Measurements from ENCODE around the gene SPR. TPM values are rescaled to one million over a fixed set of nuclear protein-coding genes. Genes with fewer than 3 reads are reported as not detected.

The SPR gene
- total RNA-seq, 2 experiments from 2014 or later = 1.3 to 3.1 TPM

- ATAC-seq = no peak
- H3K4me1 Mint-ChIP-seq = peaks cover 16% of the 10 kb centered on the region
- CTCF ChIA-PET = interaction anchor here (1.4 to 4.5 kb wide), 2 partner anchors 39 to 41 kb away, joined by 3 to 24 read pairs; no protein-coding TSS in a partner anchor
- peaks cover 13% of the 10 kb centered on the region for H3K27me3 Mint-ChIP-seq
- no peaks in the 10 kb centered on the region for H3K9me3 Mint-ChIP-seq (ENCODE audit: low read depth)
- no peak for DNase-seq
- H3K4me3 Mint-ChIP-seq = no peak overlapping the region
- H3K27ac Mint-ChIP-seq = no peak overlapping the region
- H3K36me3 Mint-ChIP-seq = no peaks in the 10 kb centered on the region
Observed at GRCh38 chr2:72932805-72933204, 45.6 kb downstream of the SPR start.

DNA sequence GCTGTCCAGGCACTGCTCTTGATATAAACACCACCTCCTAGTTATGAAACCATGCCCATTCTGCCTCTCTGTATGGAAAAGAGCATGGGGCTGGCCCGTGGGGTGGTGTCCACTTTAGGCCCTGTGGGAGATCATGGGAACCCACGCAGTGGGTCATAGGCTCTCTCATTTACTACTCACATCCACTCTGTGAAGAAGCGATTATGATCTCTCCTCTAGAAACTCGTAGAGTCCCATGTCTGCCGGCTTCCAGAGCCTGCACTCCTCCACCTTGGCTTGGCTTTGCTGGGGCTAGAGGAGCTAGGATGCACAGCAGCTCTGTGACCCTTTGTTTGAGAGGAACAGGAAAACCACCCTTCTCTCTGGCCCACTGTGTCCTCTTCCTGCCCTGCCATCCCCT is 46.0 kb downstream of the SPR start:
- Mint-ChIP-seq H3K4me3 (no peak overlapping the region), H3K27me3 (peaks cover 13% of the 10 kb centered on the region), H3K36me3 (no peaks in the 10 kb centered on the region), H3K4me1 (peaks cover 16% of the 10 kb centered on the region), H3K27ac (no peak overlapping the region), H3K9me3 (ENCODE audit: low read depth) (no peaks in the 10 kb centered on the region)
- CTCF ChIA-PET = interaction anchor here (1.4 to 4.5 kb wide), 3 partner anchors 39 to 41 kb away, joined by 3 to 24 read pairs (median 10); no protein-coding TSS in a partner anchor
- ATAC-seq = no peak
- DNase-seq = no peak

- Mint-ChIP-seq H3K27me3 (peaks cover 13% of the 10 kb centered on the region), H3K9me3 (ENCODE audit: low read depth) (no peaks in the 10 kb centered on the region), H3K4me3 (no peak overlapping the region), H3K27ac (no peak overlapping the region), H3K36me3 (no peaks in the 10 kb centered on the region), H3K4me1 (peaks cover 16% of the 10 kb centered on the region)
- DNase-seq (no peak), ATAC-seq (no peak)
- CTCF ChIA-PET = interaction anchor here (0.8 to 4.5 kb wide), 3 partner anchors 12 to 40 kb away, joined by 3 to 24 read pairs (median 10); no protein-coding TSS in a partner anchor
Observed at GRCh38 chr2:72933646-72934151, 46.5 kb downstream of the SPR start.

- no peak for ATAC-seq
- no peak for DNase-seq
- no peaks in the 10 kb centered on the region for H3K36me3 Mint-ChIP-seq
- no peak overlapping the region for H3K4me3 Mint-ChIP-seq
- CTCF ChIA-PET = interaction anchor here (0.7 to 4.5 kb wide), 6 partner anchors 9 to 71 kb away, joined by 3 to 24 read pairs (median 3); no protein-coding TSS in a partner anchor
- H3K9me3 Mint-ChIP-seq (ENCODE audit: low read depth) = no peaks in the 10 kb centered on the region
- peaks cover 16% of the 10 kb centered on the region for H3K4me1 Mint-ChIP-seq
- peaks cover 13% of the 10 kb centered on the region for H3K27me3 Mint-ChIP-seq
- no peak overlapping the region for H3K27ac Mint-ChIP-seq
Observed at GRCh38 chr2:72934683-72935610, 47.7 kb downstream of the SPR start.

- no peak overlapping the region for H3K27ac Mint-ChIP-seq
Observed at GRCh38 chr2:72935611-72935957, 48.4 kb downstream of the SPR start.

GRCh38 chr2:72936660-72937355 is 49.6 kb downstream of the SPR start:
- H3K27me3 Mint-ChIP-seq = peaks cover 11% of the 10 kb centered on the region
- H3K4me1 Mint-ChIP-seq = peaks cover 13% of the 10 kb centered on the region
- no peaks in the 10 kb centered on the region for H3K9me3 Mint-ChIP-seq (ENCODE audit: low read depth)
- no peak for ATAC-seq
- DNase-seq = no peak
- H3K27ac Mint-ChIP-seq = no peak overlapping the region
- no peak overlapping the region for H3K4me3 Mint-ChIP-seq
- CTCF ChIA-PET = interaction anchor here (1.5 kb wide), 1 partner anchor 37 kb away, joined by 4 read pairs; no protein-coding TSS in a partner anchor
- H3K36me3 Mint-ChIP-seq = no peaks in the 10 kb centered on the region

More at GRCh38 chr2:72935611-72935957, 48.4 kb downstream of the SPR start:
- DNase-seq (no peak), ATAC-seq (no peak)
- CTCF ChIA-PET = interaction anchor here (0.8 to 4.5 kb wide), 4 partner anchors 10 to 42 kb away, joined by 3 to 24 read pairs (median 6); no protein-coding TSS in a partner anchor
- H3K4me3 Mint-ChIP-seq = no peak overlapping the region
- no peaks in the 10 kb centered on the region for H3K36me3 Mint-ChIP-seq
- no peaks in the 10 kb centered on the region for H3K9me3 Mint-ChIP-seq (ENCODE audit: low read depth)
- peaks cover 16% of the 10 kb centered on the region for H3K4me1 Mint-ChIP-seq
- H3K27me3 Mint-ChIP-seq = peaks cover 13% of the 10 kb centered on the region

DNA sequence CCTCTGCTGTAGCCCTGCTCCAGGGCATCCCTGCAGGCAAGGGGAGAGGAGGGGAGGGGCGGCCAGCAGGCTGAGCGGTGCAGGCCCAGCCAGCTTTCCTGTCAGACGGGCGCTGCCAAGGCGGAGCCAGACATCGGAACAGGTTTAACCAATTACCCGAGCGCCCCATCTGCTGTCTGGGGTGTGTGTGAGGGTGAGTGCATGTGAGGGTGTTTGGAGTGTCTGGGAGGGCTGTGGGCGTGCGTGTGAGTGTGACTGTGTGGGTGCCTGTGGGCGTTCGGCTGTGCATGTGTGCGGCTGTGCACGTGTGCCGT is 50.1 kb downstream of the SPR start:
- ATAC-seq (no peak), DNase-seq (no peak)
- Mint-ChIP-seq H3K4me1 (peaks cover 8% of the 10 kb centered on the region), H3K36me3 (no peaks in the 10 kb centered on the region), H3K4me3 (no peak overlapping the region), H3K27me3 (peaks cover 11% of the 10 kb centered on the region), H3K9me3 (ENCODE audit: low read depth) (no peaks in the 10 kb centered on the region), H3K27ac (no peak overlapping the region)
- CTCF ChIA-PET = interaction anchor here (1.5 kb wide), 1 partner anchor 36 kb away, joined by 4 read pairs; no protein-coding TSS in a partner anchor

DNA sequence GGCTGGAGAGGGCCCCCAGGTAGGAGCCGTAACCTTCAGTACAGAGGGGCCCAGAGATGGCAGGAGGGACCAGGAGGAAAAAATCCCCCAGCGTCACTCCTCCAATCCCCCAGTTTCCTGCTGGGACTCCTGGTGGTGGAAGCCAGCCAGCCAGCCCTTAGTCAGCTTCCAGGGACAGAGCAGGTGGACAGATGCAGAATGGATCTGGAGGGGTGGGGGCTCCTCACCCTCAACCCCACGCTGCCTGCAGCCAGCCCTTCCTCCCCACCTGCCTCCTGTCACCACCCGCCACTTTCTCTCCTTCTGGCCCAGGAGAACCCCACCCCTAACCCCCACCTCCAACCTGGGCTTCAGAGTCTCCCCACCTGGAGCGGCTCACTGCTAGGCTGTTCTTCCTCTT is 51.2 kb downstream of the SPR start:
- CTCF ChIA-PET = no interaction called here
- H3K9me3 Mint-ChIP-seq (ENCODE audit: low read depth) = no peaks in the 10 kb centered on the region
- no peaks in the 10 kb centered on the region for H3K36me3 Mint-ChIP-seq
- no peak for ATAC-seq
- H3K4me3 Mint-ChIP-seq = no peak overlapping the region
- no peak overlapping the region for H3K27ac Mint-ChIP-seq
- DNase-seq = no peak
- H3K4me1 Mint-ChIP-seq = peaks cover 8% of the 10 kb centered on the region
- H3K27me3 Mint-ChIP-seq = peaks cover 11% of the 10 kb centered on the region

GRCh38 chr2:72940361-72940760 is 53.2 kb downstream of the SPR start:
- Mint-ChIP-seq H3K9me3 (ENCODE audit: low read depth) (no peaks in the 10 kb centered on the region), H3K27me3 (peaks cover 4% of the 10 kb centered on the region), H3K27ac (no peak overlapping the region), H3K36me3 (no peaks in the 10 kb centered on the region), H3K4me1 (peaks cover 1% of the 10 kb centered on the region), H3K4me3 (no peak overlapping the region)
- CTCF ChIA-PET = interaction anchor here (1.0 to 1.8 kb wide), 2 partner anchors 33 to 48 kb away, joined by 3 to 6 read pairs; no protein-coding TSS in a partner anchor
- no peak for DNase-seq
- no peak for ATAC-seq

- CTCF ChIA-PET = interaction anchor here (1.0 to 2.2 kb wide), 3 partner anchors 33 to 48 kb away, joined by 3 to 6 read pairs (median 6); no protein-coding TSS in a partner anchor
- DNase-seq (no peak), ATAC-seq (no peak)
- H3K27ac Mint-ChIP-seq = no peak overlapping the region
- no peaks in the 10 kb centered on the region for H3K9me3 Mint-ChIP-seq (ENCODE audit: low read depth)
- no peaks in the 10 kb centered on the region for H3K4me1 Mint-ChIP-seq
- H3K27me3 Mint-ChIP-seq = peaks cover 3% of the 10 kb centered on the region
- H3K4me3 Mint-ChIP-seq = no peak overlapping the region
- H3K36me3 Mint-ChIP-seq = no peaks in the 10 kb centered on the region
Observed at GRCh38 chr2:72940786-72941185, 53.6 kb downstream of the SPR start.

Other genes starting within 250 kb of the SPR start
- 10 to 100 TPM; 14.1 to 22.8 TPM for gene EXOC6B, start 61.4 kb upstream of the SPR start, total RNA-seq
- gene EMX1, start 30.1 kb downstream of the SPR start, total RNA-seq = not detected
- gene SFXN5, start 184.3 kb downstream of the SPR start, total RNA-seq = 10 to 100 TPM; 12.4 to 20.0 TPM
- 1 to 10 TPM; 1.1 to 2.9 TPM for gene RAB11FIP5, start 225.5 kb downstream of the SPR start, total RNA-seq